Breast epithelium (tissue), 4 donors: ENCODE data around the gene TANGO2. TPM values are rescaled to one million over a fixed set of nuclear protein-coding genes. Genes with fewer than 3 reads are reported as not detected.

Experiments used
- DNase-seq, 2 donors: peaks; one replicate each; pipeline ENCODE4 v3.0.0-alpha.2; 2019; ENCODE audit warnings: low spot score in 2 of 2
- H3K27ac ChIP-seq, 2 donors: fragments of 200-600 bp; sonication (generic) in 1 of 2; one replicate each; pipeline ENCODE4 v1.5.1; 2016 to 2019; ENCODE audit warnings: mild to moderate bottlenecking in 1 of 2
- H3K27me3 ChIP-seq, 2 donors: fragments of 200-600 bp; sonication (generic) in 1 of 2; one replicate each; pipeline versions ENCODE4 v1.5.1 to v1.6.0; 2017 to 2019; ENCODE audit warnings: control low read depth in 1 of 2, mild to moderate bottlenecking in 1 of 2
- H3K36me3 ChIP-seq: fragments of 200-600 bp; one replicate; pipeline ENCODE4 v1.5.1; 2019
- H3K4me1 ChIP-seq, 2 donors: fragments of 200-600 bp; sonication (generic); one replicate each; pipeline ENCODE4 v1.5.1; 2016 to 2019; ENCODE audit warnings: control low read depth in 1 of 2
- H3K4me3 ChIP-seq, 3 donors: fragments of 200-600 bp; sonication (generic); 1 replicate in 2 of 3; 2 replicates in 1 of 3; pipeline ENCODE4 v1.5.1; 2016 to 2019; ENCODE audit warnings: mild to moderate bottlenecking in 3 of 3, moderate library complexity in 2 of 3
- H3K9me3 ChIP-seq, 2 donors: fragments of 200-600 bp; sonication (generic) in 1 of 2; one replicate each; pipeline ENCODE4 v1.5.1; 2016 to 2019; ENCODE audit warnings: control low read depth in 1 of 2
- POLR2A ChIP-seq: fragments of 450-650 bp; IDR thresholded peaks from one replicate; pipeline ENCODE4 v1.6.1; 2016; ENCODE audit warnings: antibody characterized with exemption, mild to moderate bottlenecking, moderate library complexity
- POLR2AphosphoS5 ChIP-seq, 3 donors: sonication (generic); formaldehyde crosslinking; IDR thresholded peaks; one replicate each; pipeline ENCODE4 v1.6.1; 2017; ENCODE audit warnings: antibody characterized with exemption in 3 of 3
- intact Hi-C: fragments of 100-400 bp; cut with DNase I; formaldehyde crosslinking; loops from one replicate; pipeline ENCODE4 v1.15.1; 2023; ENCODE audit warnings: low total_unique reads
- total RNA-seq, 3 donors: library from RNA; depleted of rRNA; stranded (reverse); fragments of >200 nt; gene quantifications; one replicate each; pipeline ENCODE4 v1.1.0, GENCODE V29; 2016
- TF ChIP-seq, protein P1 (sequence below), 3 donors: fragments of 450-650 bp; IDR thresholded peaks; one replicate each; pipeline ENCODE4 v1.5.1; 2016 to 2017; ENCODE audit warnings: antibody characterized with exemption in 3 of 3, mild to moderate bottlenecking in 3 of 3, moderate library complexity in 3 of 3

Gene TANGO2, protein sequence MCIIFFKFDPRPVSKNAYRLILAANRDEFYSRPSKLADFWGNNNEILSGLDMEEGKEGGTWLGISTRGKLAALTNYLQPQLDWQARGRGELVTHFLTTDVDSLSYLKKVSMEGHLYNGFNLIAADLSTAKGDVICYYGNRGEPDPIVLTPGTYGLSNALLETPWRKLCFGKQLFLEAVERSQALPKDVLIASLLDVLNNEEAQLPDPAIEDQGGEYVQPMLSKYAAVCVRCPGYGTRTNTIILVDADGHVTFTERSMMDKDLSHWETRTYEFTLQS
- 10 to 100 TPM; 25.9 to 55.4 (median 33.4) TPM for total RNA-seq

DNA sequence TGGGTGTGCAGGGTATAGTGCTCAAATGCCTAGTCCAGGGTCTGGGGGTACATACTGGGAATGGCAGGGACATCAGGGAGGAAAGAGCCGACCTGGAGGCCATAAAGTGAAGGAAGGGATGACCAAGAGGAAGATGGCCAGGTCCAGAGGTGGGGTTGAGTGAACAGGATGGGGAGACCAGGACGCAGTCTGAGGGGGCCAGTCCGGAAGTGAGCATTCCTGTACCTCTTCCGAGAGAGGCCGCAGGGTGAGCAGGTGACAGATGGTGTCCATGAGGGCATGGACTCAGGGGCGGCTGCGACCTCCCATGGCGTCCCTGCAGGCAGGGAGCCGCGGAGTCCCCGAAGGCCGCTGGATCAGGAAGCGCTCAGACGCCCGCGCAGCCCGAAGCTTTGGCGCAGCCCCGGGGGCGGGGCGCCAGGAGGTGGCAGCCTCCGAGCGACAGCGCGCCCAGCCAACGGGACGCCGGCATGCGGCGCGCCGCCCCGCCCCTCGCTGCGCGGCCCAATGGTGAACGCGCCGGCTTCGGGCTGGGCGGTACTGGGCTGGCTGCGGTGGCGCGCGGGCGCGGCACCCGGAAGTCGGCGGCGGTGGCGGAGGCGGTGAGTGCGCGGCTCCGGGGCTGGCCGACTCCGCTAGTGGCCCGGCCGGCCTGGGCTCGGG, at the start of gene TANGO2:
Gene TANGO2 (plus strand): TSS at position 578 of the 663 bp plus-strand sequence. CDS start 15,689 bp downstream, outside the sequence.
- Histone ChIP-seq H3K27ac (peak within 1 kb of the TSS; percentile 83 to 88), H3K9me3 (no peaks in the 10 kb centered on the region), H3K4me1 (peaks cover 12 to 17% of the 10 kb centered on the region in 2 donors), H3K4me3 (peak within 1 kb of the TSS; percentile 85 to 94 (median 88)), H3K36me3 (no peaks in the 10 kb centered on the region), H3K27me3 (no peaks in the 10 kb centered on the region)
- DNase-seq = peak; percentile 90 to 91
- TF ChIP-seq POLR2A (no peak), POLR2AphosphoS5 (IDR thresholded peaks at IDR 0.05) (peak in 1 of 3 donors; percentile 7)
- intact Hi-C loops = no loop called here

DNA sequence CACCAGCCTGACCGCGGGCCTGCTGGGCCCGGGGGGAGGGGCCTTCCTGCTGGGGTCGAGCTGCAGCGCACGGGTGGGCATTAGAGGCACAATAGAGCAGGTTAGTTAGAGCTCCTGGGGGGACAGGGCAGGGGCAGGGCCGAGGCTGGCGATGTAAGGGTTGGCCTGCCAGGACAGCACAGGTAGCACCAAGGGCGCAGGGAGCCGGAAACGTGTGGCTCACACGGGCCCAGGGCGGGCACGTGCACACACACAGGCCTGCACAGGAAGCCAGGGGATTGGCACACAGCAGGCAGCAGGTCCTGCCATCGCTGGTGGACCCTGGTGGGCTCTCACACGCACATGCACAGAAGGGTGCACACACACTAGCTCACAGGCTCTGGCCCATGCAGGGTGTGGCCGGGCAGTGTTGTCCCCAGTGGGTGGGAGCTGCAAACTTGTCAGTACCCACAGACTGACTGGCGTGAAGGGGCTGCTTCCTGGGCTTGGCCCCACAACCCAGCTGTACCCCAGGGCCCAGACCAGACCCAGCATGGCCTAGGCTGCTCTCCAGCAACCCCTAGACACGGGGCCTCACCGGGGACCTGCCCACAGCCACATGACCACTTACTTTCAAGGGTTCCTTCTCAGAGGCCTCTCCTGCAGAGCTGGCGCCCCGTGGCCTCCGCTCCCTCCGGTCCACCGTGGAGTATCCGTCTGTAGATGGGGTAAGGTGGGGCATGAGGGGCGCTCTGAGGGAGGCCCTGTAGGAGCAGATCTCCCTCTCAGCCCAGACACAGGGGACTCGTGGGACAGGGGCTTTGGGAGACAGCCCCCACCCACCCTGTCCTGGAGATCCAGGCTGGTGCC, 49.4 kb upstream of the TANGO2 start:
- H3K27ac ChIP-seq = no peak overlapping the region
- H3K9me3 ChIP-seq = no peaks in the 10 kb centered on the region
- H3K4me1 ChIP-seq = no peaks in the 10 kb centered on the region
- TF ChIP-seq POLR2A (no peak), POLR2AphosphoS5 (IDR thresholded peaks at IDR 0.05) (no peak)
- TF ChIP-seq, protein P1, sequence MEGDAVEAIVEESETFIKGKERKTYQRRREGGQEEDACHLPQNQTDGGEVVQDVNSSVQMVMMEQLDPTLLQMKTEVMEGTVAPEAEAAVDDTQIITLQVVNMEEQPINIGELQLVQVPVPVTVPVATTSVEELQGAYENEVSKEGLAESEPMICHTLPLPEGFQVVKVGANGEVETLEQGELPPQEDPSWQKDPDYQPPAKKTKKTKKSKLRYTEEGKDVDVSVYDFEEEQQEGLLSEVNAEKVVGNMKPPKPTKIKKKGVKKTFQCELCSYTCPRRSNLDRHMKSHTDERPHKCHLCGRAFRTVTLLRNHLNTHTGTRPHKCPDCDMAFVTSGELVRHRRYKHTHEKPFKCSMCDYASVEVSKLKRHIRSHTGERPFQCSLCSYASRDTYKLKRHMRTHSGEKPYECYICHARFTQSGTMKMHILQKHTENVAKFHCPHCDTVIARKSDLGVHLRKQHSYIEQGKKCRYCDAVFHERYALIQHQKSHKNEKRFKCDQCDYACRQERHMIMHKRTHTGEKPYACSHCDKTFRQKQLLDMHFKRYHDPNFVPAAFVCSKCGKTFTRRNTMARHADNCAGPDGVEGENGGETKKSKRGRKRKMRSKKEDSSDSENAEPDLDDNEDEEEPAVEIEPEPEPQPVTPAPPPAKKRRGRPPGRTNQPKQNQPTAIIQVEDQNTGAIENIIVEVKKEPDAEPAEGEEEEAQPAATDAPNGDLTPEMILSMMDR (IDR thresholded peaks at IDR 0.05) = no peak
- no peaks in the 10 kb centered on the region for H3K36me3 ChIP-seq
- H3K27me3 ChIP-seq = no peaks in the 10 kb centered on the region
- no peak for DNase-seq
- H3K4me3 ChIP-seq = no peak overlapping the region
- intact Hi-C loops = loop anchor here (5.0 kb wide), 1 partner anchor 41 kb away; no protein-coding TSS in a partner anchor

DNA sequence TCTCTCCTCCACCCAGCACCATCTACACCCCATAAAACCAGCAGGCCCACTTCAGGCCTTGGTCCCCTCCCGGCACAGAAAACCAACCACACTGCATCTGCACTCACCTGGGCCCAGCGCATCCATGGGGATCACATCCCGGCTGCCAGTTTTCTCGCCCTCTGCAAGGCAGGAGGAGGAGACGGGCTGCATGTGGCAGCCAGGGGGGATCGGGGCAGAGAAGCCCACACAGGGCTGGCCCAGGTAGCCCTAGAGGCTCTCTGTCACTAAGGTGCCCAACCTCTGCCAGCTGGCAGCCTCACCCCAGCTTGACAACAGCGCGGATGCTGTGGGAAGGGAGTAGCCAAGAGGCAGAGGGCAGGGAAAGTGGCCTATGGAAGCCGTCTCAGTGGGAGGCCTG, 48.7 kb upstream of the TANGO2 start:
- no peak for DNase-seq
- intact Hi-C loops = loop anchor here (5.0 kb wide), 1 partner anchor 40 kb away; no protein-coding TSS in a partner anchor
- no peak for TF ChIP-seq POLR2AphosphoS5 (IDR thresholded peaks at IDR 0.05)
- no peak for TF ChIP-seq POLR2A
- TF ChIP-seq, protein P1 (IDR thresholded peaks at IDR 0.05) = no peak
- H3K27ac ChIP-seq = no peak overlapping the region
- no peak overlapping the region for H3K4me3 ChIP-seq
- no peaks in the 10 kb centered on the region for H3K9me3 ChIP-seq
- H3K4me1 ChIP-seq = no peaks in the 10 kb centered on the region
- no peaks in the 10 kb centered on the region for H3K27me3 ChIP-seq
- H3K36me3 ChIP-seq = no peaks in the 10 kb centered on the region

DNA sequence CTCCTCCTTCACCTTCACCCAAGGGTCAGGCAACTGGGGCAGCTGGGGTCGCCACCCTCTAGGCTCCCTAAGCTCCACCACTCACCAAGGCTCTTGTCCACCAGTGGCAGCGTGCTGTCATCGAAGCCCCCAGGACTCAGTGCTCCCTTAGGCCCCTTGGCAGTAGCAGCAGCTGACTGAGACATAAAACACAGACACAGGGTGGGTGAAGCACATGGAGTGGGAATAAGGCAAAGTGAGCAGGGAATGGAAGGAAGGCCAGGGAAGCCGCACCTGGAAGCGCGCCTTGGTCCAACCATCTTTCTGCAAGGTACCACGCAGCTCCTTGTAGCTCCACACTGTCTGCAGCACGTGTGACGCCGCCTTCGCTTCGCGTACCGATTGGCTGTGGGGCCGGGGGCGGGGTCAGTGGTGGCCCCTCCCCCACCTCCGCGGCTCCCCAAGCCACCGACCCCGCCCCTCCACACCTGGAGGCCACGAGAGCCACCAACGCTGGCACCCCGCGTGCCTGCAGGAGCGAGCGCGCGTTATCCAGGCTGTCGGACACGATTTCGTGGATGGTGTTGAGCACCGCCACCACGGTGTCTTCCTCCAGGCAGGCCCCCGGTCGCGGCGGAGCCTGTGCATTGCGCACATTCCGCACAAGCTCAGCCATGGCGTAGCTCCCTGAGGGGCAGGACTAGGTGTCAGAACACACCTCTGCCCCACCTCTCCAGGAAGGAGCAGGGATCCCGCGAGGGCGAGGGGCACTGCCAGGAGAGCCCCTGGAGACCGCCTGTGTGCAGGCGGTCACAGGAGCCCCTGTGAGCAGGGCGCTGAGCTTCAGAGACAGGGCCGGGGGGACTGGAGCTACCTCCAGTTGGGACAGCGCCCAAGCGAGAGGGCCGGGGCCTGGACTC, 48.0 kb upstream of the TANGO2 start:
- no peak overlapping the region for H3K4me3 ChIP-seq
- H3K4me1 ChIP-seq = no peaks in the 10 kb centered on the region
- intact Hi-C loops = loop anchor here (5.0 kb wide), 1 partner anchor 39 kb away; no protein-coding TSS in a partner anchor
- no peaks in the 10 kb centered on the region for H3K27me3 ChIP-seq
- no peak for DNase-seq
- no peaks in the 10 kb centered on the region for H3K36me3 ChIP-seq
- no peaks in the 10 kb centered on the region for H3K9me3 ChIP-seq
- H3K27ac ChIP-seq = no peak overlapping the region
- TF ChIP-seq, protein P1 (IDR thresholded peaks at IDR 0.05) = no peak
- TF ChIP-seq POLR2A (no peak), POLR2AphosphoS5 (IDR thresholded peaks at IDR 0.05) (no peak)
